ENCODE results near the gene TANGO6.

DNA sequence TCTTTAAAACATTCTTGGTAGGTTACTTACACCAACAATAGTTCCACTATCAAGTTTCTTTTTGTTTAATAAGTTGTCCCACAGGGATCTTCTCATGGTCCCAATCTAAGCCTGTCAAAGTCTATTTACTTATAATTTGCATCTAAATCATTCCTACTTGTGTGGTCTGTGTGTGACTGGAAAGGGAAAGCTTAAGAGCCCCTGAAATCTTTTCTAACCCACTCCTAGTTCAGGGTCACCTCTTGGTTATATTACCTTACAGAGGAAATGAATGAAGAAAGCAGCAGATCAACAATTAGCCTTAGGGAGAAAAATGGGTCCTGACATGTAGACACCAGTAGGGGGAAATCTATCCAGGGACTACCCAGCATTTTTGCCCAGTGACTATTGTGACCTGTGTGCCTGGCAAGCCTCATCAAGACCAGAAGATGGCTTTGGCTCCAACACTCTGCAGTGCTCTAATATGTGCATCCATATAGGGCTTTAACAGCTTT, 151.7 kb downstream of the TANGO6 start:
- TF ChIP-seq EZH2 (IDR thresholded peaks at IDR 0.05) (no peak), EZH2phosphoT487 (IDR thresholded peaks at IDR 0.05) (no peak)
- TF ChIP-seq, protein P1, sequence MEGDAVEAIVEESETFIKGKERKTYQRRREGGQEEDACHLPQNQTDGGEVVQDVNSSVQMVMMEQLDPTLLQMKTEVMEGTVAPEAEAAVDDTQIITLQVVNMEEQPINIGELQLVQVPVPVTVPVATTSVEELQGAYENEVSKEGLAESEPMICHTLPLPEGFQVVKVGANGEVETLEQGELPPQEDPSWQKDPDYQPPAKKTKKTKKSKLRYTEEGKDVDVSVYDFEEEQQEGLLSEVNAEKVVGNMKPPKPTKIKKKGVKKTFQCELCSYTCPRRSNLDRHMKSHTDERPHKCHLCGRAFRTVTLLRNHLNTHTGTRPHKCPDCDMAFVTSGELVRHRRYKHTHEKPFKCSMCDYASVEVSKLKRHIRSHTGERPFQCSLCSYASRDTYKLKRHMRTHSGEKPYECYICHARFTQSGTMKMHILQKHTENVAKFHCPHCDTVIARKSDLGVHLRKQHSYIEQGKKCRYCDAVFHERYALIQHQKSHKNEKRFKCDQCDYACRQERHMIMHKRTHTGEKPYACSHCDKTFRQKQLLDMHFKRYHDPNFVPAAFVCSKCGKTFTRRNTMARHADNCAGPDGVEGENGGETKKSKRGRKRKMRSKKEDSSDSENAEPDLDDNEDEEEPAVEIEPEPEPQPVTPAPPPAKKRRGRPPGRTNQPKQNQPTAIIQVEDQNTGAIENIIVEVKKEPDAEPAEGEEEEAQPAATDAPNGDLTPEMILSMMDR (IDR thresholded peaks at IDR 0.05): peak; percentile 56
